GM12878 (cell line): ENCODE measurements around the gene SLCO3A1.

ENCODE experiments used
- CBFB ChIP-seq: IDR thresholded peaks from 2 replicates; pipeline ENCODE4 v1.6.1; 2016; ENCODE audit warnings: antibody characterized with exemption, low read depth
- SIN3A ChIP-seq: IDR thresholded peaks from 2 replicates; pipeline ENCODE4 v1.6.1; 2012; ENCODE audit warnings: low read depth, low read length, improper control_type of control experiment
- YY1 ChIP-seq: IDR thresholded peaks from 2 replicates; pipeline ENCODE4 v1.6.1; 2011; ENCODE audit warnings: low read depth, mild to moderate bottlenecking, low read length
- ZNF384 ChIP-seq: IDR thresholded peaks from 2 replicates; pipeline ENCODE4 v1.6.1; 2012; ENCODE audit warnings: low read depth, mild to moderate bottlenecking, low read length, improper control_type of control experiment, borderline replicate concordance
- TF ChIP-seq, protein P1 (sequence below), 3 experiments: IDR thresholded peaks in 2 of 3; conservative IDR thresholded peaks in 1 of 3; 2 replicates each; pipeline ENCODE4 v1.5.1; 2011; ENCODE audit warnings: low read depth in 3 of 3, low read length in 3 of 3, mild to moderate bottlenecking in 3 of 3, control low read depth in 2 of 3, moderate library complexity in 2 of 3, inconsistent platforms in 1 of 3, mixed read lengths in 1 of 3; ENCODE audit not compliant: control insufficient read depth in 2 of 3, insufficient read depth in 1 of 3; ENCODE audit errors: extremely low read depth in 1 of 3

GRCh38 chr15:91950054-91950453 lies 96.5 kb downstream of the SLCO3A1 start:
- TF ChIP-seq CBFB (no peak), YY1 (no peak), ZNF384 (no peak), SIN3A (no peak)
- TF ChIP-seq, protein P1, sequence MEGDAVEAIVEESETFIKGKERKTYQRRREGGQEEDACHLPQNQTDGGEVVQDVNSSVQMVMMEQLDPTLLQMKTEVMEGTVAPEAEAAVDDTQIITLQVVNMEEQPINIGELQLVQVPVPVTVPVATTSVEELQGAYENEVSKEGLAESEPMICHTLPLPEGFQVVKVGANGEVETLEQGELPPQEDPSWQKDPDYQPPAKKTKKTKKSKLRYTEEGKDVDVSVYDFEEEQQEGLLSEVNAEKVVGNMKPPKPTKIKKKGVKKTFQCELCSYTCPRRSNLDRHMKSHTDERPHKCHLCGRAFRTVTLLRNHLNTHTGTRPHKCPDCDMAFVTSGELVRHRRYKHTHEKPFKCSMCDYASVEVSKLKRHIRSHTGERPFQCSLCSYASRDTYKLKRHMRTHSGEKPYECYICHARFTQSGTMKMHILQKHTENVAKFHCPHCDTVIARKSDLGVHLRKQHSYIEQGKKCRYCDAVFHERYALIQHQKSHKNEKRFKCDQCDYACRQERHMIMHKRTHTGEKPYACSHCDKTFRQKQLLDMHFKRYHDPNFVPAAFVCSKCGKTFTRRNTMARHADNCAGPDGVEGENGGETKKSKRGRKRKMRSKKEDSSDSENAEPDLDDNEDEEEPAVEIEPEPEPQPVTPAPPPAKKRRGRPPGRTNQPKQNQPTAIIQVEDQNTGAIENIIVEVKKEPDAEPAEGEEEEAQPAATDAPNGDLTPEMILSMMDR (IDR thresholded peaks at IDR 0.05 in 2 of 3, conservative IDR thresholded peaks at IDR 0.05 in 1 of 3; ENCODE audit: control insufficient read depth in 2 of 3, extremely low read depth in 1 of 3, insufficient read depth in 1 of 3, low read depth in 3 of 3, low read length in 3 of 3), result no peak
